C4-2B (cell line): ENCODE measurements around the gene PEF1.

Experiments
- CTCF ChIP-seq: fragments of 450-650 bp; conservative IDR thresholded peaks from 2 replicates; pipeline ENCODE4 v1.5.1; 2017; ENCODE audit warnings: mild to moderate bottlenecking
- ZFX ChIP-seq: fragments of 450-650 bp; IDR thresholded peaks from 2 replicates; pipeline ENCODE4 v1.6.1; 2017

- TF ChIP-seq CTCF (no peak; the same call in 1 of the 2 replicates), ZFX (no peak)
These were observed 25.3 kb upstream of the PEF1 start for GRCh38 chr1:31669786-31670592.
